Measurements from ENCODE around the gene SLC25A21.
"Not testable (repeated sequence)": the region's sequence is repeated elsewhere in the genome, so short reads cannot be mapped to it uniquely, and the experiment has no call there.

The SLC25A21 gene

GRCh38 chr14:37083599-37083998 lies 88.8 kb downstream of the SLC25A21 start:
- DNase-seq: no peak

- DNase-seq: no peak
Observed at GRCh38 chr14:37082449-37082848, 90.0 kb downstream of the SLC25A21 start.

- no peak for DNase-seq
Observed at GRCh38 chr14:37081856-37082255, 90.5 kb downstream of the SLC25A21 start.

DNA sequence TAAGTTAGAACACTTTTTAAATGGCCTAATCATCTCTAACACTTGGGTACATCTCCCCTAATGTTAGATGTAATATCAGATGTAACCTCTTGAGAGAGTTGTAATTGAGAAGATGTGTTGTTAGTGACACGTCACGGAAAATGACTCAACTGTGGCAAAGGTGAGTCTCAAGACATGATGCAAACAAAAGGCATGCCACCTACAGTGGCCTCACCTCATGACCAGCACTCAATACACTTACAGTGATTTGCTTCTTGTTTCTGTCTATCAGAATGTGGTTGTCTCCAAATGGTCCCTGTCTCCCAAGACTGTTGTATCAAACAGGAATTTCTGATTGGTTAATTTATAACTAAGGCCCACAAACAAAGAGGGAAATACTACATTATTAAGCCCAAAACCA lies 91.2 kb downstream of the SLC25A21 start:
- DNase-seq: no peak

DNA sequence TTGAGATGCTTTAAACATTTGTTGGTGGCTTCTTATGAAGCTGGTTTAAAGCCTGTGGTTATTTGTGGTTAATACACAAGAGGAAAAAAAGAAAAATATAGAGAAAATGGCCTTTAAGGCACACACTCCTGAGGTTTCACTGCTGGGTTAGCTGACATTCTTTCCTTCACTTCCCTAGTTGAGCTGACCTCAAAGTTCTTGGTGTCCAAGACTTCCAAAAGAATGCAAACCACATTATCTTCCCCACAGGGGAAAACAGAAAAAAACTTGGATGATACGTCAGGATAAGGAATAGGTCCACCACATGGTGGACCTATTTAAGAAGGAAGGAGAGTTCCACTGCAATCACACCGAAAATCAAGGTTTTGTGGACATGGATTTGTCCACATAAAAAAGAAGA lies 94.3 kb downstream of the SLC25A21 start:
- peak; percentile 59 for DNase-seq

GRCh38 chr14:37074320-37074719 lies 98.1 kb downstream of the SLC25A21 start:
- DNase-seq: not testable (repeated sequence)

DNA sequence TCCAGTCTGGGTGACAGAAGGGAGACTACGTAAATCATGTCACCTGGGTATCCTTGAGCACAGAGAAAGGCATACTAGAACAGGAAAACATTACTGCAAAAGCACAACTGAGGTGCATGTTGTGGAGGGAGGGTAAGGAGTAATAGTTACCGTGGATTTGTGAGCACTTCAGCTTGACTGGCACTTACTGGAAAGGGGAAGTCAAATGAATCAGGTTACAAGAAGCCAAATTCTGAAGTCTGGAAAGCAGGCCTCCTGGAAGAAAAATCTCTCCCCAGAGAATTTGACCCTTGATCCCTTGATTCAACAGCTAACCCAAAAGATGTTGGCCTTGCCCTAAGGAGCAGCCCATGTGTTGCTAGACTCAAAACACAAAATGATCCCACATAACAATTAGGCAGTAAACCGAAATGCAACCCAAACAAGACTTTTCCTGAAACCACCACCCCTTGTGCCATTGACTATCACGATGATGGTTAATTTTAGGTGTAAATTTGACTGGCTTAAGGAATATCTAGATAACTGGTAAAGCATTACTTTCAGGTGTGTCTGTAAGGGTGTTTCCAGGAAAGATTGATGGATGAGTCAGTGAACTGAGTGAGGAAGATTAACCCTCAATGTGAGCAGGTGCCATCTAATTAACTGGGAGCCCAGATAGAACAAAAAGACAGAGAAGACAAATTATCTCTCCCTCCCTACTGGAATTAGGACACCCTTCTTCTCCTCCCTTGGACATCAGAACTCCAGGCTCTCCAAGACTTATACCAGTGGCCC lies 108.8 kb downstream of the SLC25A21 start:
- no peak for DNase-seq

DNA sequence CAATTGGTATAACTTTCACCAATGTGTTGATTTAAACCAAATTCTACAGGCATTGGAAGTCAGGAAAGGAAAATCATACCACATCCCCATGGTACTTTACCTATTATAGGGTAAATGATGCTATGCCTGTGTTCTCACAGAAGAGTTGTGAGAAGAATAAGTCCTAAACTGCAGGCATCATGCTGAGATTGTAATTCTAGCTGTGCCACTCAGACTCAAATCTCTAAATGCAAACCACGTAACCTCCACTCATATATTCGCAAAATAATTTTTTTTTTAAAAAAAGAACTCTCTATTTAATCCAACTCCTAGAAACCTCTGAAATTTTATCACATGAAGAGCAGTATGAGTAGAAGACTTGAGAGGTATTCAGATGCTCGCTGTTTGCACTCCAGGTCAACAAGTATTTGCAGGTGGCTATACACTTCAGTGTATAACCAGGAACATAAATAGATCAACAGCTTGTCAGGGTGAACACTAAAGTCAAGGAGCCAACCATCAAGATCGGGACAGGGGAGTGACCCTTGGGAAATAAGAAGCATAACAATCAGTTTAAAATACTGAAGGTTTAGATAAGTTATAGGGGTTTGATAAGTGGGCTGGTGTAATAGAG lies 110.1 kb downstream of the SLC25A21 start:
- DNase-seq: no peak

DNA sequence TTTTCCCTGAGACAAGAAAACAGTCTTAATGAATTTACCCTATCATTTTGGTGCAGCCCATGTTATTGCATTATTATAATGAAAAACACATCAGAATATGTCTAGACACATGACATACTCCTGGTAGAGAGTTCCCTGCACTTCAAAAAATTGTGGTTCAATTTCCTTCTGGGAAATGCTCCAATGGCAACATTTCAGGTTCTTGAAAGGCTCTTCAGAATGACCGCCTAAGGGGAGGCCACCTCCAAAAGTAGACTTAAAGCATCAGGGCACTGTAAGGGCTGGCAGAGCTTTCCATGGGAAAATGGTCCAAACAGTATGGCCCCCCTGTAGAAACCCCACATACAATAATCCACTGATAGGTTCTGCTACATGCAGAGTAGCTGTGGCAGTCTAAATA lies 110.7 kb downstream of the SLC25A21 start:
- DNase-seq: no peak

DNA sequence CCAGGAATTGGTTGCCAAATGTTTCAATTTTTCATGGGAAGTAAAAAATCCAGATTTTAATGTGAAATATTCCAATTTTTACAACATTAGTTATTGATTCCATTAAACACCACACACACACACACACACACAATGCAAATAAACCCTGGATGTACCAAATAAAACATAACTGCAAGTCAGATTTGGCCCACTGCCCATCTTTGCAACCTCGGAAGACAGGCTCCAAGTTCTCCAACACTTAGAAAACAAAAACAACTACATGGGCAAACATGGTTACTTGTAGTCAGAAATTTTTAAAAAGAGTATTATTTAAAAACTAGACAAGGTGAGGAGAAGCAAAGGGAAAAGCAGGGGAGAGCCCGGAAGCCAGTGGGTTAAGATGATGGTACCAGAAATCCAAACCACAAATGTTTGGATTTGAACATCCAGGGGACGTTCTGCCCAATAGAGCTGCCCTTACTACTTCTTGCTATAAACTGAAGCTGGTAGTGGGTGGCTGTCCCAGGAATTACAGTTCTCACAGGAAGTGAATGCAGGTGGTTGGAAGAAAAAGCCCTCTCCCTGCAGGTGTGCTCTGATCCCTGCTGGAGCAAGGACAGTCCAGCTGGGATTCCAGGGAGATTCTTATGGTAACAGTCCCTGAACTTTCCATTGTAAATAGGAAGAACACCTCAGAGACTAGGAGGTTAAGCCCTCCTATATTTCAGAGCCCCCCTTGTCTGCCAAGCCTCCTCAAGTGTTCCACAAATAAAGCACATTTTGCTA lies 111.7 kb downstream of the SLC25A21 start:
- DNase-seq: no peak

GRCh38 chr14:37057776-37058175 lies 114.6 kb downstream of the SLC25A21 start:
- DNase-seq: no peak

DNA sequence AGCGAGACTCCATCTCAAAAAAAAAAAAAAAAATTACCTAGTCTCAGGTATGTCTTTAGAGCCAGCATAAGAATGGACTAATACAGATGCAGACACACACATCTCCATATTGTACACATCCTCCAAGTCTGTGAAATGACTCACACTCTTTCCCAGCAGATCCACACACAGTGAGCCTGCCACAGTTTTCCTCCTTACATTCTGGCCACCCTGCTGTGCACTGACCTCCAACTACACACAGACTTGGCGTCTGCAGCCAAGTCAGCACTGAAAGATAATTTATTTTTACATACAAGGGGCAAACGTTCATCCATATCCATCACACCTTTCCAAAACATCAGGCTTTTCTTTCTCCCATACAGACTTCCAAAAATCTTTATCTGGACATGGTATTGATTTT lies 115.9 kb downstream of the SLC25A21 start:
- DNase-seq: peak; percentile 82

- no peak for DNase-seq
Observed at GRCh38 chr14:37054869-37055268, 117.5 kb downstream of the SLC25A21 start.

GRCh38 chr14:37054144-37054543 lies 118.3 kb downstream of the SLC25A21 start:
- no peak for DNase-seq

DNA sequence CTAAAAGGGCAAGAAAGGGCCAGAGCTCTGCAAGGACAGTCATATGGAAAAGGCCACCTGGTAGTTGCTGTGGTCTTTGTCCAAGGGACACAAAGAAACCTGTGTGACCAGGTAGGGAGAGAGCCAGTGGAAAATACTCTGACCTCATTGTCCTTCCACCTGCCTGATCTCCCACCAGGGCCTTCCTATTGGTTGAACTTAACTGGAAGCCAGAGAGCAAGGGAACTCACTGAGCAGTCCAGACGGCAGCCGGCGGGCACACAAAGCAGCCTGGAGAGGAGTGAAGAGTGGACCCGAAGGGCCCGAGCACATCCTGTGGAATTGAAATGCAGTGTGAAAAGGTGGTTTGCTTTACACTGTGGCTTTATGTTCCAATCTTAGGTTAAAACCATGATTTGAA lies 120.7 kb downstream of the SLC25A21 start:
- no peak for DNase-seq

DNA sequence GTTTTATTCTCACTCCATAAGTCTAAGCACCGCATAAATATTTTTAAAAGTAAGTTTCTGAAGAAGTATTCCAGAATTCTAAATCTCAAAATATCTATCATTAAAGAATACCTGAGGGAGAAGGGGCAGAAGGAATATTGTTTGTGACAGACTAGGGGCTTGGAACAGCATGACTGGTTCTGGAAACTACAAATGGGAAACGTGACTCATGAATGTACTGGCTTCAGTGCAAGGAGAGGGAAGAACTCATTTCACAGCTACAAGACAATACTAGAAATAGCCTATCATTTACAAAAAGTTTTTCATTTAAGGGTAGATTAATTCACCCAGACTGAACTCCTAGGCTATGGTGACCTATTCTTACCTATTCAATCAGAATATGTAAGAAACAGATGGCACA lies 121.3 kb downstream of the SLC25A21 start:
- no peak for DNase-seq

DNA sequence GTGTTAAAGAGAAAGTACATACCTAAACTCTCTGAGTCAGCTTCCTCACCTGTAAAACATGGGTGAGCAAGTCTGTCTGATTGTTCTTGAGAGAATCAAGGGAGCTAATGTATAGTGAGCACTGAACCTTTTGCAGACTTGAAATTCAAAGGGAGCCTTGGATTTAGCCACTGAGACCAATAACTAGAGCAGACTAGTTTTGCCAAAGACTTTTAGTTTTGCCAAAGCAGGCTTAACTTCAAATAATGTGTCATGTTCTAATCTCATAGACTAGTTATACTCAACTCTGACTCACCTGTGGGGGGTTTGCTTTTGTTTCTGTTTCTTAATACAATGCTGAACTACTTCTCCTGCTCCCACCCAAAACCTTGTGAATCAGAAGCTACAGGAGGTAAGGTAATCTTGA lies 123.7 kb downstream of the SLC25A21 start:
- DNase-seq: no peak

DNA sequence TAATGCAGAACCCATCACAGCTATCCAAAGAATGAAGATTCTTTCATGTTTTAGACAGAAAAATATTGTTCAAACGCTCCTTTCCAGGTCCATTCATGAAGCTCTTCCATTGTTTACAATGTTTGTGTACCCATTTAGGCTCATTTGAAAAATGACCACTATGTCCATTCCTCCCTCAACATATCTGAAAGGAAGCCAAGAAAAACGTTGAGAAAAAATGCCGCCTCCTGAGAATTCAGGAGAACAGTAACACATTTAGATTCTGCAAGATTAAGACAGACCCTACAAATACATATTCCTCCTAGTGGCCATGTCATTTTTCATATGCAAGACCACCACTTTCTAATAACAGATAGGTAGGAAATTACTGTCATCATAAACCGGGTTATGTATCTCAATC lies 124.4 kb downstream of the SLC25A21 start:
- DNase-seq: no peak

- DNase-seq: no peak
Observed at GRCh38 chr14:37047226-37047625, 125.2 kb downstream of the SLC25A21 start.

- no peak for DNase-seq
Observed at GRCh38 chr14:37046815-37047214, 125.6 kb downstream of the SLC25A21 start.

DNA sequence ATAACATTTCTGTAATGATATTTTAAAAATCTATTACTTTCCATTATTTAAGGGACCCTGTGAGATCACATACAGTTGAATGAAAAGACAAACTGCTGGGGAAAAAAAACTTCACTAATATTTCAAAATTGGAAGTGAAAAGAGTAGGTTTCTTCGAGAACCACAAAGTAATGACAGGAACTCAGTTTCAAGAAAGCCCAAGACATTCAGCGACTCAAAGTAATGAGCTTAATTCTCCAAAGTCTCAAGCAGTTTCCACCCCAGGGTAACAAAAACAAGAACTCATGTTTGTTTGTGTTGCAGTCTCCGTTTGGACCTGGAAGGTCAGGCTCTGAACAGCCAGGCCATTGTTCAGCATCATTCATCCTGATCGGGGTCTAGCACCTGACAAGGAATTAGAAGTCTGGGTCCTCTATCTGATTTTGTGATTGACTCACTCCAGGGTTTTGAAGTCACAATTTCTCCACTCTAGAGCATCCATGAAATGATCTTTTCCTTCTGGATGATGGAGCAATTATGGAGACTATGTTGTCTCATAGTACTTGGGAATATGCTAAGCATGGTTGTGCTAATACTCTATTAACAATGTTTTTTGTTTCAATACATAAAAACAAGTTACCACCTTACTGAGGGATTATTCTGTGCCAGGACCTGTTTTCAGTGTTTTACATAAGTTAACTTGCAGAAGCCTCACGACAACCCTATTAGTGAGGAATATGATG lies 126.9 kb downstream of the SLC25A21 start:
- DNase-seq: no peak

DNA sequence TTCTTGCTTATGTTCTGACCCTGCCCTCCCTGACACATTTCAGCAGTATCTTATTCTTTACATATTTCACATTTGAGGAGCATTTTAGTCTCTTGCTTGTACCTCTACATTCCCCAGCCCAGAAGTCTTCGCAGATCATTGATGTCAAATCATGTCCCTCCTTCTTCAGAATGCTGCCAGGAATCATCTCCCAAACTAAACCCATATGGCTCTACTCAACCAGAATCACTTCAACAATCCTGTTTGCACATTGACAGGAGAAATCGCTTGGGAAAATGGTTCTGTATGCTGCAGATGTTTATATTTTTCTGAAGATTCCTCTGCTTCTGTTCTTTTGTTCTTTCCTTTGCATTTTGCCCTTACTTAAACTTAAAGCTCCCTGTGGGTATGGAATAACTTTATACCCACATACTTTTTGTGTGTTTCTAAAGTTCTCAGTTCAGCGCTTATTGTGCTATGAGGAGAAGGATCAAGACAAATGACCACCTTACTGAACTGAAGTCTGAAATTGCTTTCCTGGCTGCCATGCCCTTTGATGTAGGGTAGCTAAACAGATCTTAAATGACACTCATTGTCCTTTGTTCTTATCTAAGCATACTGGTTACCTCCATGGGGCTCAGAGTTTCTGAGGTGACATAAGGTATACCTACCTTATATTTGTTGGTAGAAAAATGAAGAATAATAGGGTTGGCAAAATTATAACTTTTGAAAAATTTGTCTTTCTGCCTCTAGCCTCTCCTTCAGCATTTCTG lies 134.6 kb downstream of the SLC25A21 start:
- DNase-seq: peak; percentile 6

All from fibroblast of skin of scalp (primary cell).